HUES48 (cell line): Measurements from ENCODE around the gene TUFM.
A peak's percentile ranks its signal among the peaks of the same experiment; 100 is the strongest.

Experiments
- H3K27ac ChIP-seq: one replicate; pipeline ENCODE4 v1.7.0; 2013; ENCODE audit warnings: low read depth, low read length, inconsistent platforms
- H3K27me3 ChIP-seq: 2 replicates; pipeline ENCODE4 v1.6.1; 2013; ENCODE audit warnings: mild to moderate bottlenecking, low read length; ENCODE audit not compliant: control insufficient read depth, insufficient read depth
- H3K36me3 ChIP-seq: 2 replicates; pipeline ENCODE4 v1.6.1; 2013; ENCODE audit warnings: low read length; ENCODE audit not compliant: control insufficient read depth, insufficient read depth
- H3K4me1 ChIP-seq: 2 replicates; pipeline ENCODE4 v1.6.1; 2013; ENCODE audit warnings: mild to moderate bottlenecking, low read length; ENCODE audit not compliant: control insufficient read depth, insufficient read depth
- H3K4me3 ChIP-seq: 2 replicates; pipeline ENCODE4 v1.5.1; 2013; ENCODE audit warnings: mild to moderate bottlenecking, low read depth, low read length
- H3K9ac ChIP-seq: 2 replicates; pipeline ENCODE4 v1.6.1; 2013; ENCODE audit warnings: mild to moderate bottlenecking, low read depth, low read length, moderate library complexity
- H3K9me3 ChIP-seq: 2 replicates; pipeline ENCODE4 v1.6.1; 2013; ENCODE audit warnings: low read length; ENCODE audit not compliant: control insufficient read depth, insufficient read depth

Gene TUFM

GRCh38 chr16:28880955-28881354 lies 34.8 kb upstream of the TUFM start:
- Histone ChIP-seq H3K27ac (no peak overlapping the region), H3K36me3 (no peaks in the 10 kb centered on the region), H3K4me1 (peaks cover 23% of the 10 kb centered on the region), H3K27me3 (peaks cover 7% of the 10 kb centered on the region), H3K4me3 (peak overlapping the region; percentile 93; the same call in 1 of the 2 replicates), H3K9me3 (no peaks in the 10 kb centered on the region), H3K9ac (no peak overlapping the region)

DNA sequence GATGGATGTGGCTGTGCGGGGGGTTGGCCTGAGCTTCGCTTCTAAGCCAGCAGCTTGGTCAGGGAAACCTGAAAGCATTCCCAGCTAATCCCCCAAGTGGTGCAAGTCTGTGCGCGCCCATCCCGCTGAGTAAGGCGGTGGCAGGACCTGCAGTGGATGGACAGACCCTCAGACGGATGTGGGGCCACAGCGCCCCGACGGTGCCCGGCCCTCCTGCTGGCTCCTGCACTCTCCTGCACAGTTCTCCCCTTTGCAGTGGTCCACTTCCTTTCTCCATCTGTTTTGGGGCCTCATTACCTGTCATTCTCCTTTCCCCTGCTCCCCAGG lies 34.4 kb upstream of the TUFM start:
- peak overlapping the region; percentile 93 for H3K4me3 ChIP-seq
- H3K9ac ChIP-seq, result no peak overlapping the region; the same call in 1 of the 2 replicates
- H3K36me3 ChIP-seq, result no peaks in the 10 kb centered on the region
- H3K27me3 ChIP-seq, result peaks cover 7% of the 10 kb centered on the region
- peak overlapping the region; percentile 78 for H3K27ac ChIP-seq
- H3K9me3 ChIP-seq, result no peaks in the 10 kb centered on the region
- peaks cover 23% of the 10 kb centered on the region for H3K4me1 ChIP-seq

DNA sequence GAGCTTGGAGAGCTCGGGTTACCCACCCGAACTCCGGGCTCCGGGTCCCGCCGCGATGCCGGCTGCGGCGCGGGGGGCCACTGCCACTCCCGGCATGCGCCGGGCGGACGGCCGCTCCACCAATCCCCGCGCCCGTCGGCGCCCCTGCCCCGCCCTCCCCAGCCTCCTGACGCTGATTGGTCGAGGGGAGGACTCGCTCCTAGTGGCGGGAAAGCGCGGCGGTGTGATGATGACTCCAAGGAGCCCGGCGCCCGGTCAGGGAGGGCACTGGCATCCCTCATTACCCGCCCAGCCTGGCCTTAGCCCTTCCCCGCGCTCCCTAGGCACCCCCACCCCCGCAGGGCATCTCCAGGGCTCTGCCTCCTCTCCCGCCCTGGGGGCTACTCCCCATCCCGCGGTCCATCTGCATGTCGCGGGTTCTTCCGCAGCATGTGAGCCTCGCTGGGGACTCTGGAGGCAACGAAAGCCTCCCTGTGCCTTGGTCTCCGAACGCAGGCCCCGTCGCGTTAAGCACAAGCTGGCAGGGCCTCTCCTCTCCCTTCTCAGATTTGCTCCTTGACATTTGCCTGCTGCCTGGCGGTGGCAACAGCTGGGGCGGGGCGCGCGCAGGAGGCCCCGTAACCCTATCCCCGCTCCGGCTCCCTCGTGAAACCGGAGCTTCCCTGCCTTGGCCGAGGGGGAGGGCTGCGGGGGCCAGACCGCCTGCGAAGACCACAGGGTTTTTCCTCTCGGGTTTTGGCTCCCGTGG lies 33.9 kb upstream of the TUFM start:
- H3K27ac ChIP-seq, result peak overlapping the region; percentile 86
- peaks cover 7% of the 10 kb centered on the region for H3K27me3 ChIP-seq
- no peaks in the 10 kb centered on the region for H3K9me3 ChIP-seq
- H3K4me1 ChIP-seq, result peaks cover 23% of the 10 kb centered on the region
- peak overlapping the region; percentile 93 for H3K4me3 ChIP-seq
- no peaks in the 10 kb centered on the region for H3K36me3 ChIP-seq
- H3K9ac ChIP-seq, result peak overlapping the region; percentile 82

GRCh38 chr16:28879261-28879840 lies 33.2 kb upstream of the TUFM start:
- Histone ChIP-seq H3K4me3 (peak overlapping the region; percentile 93), H3K27ac (peak overlapping the region; percentile 86), H3K4me1 (peaks cover 23% of the 10 kb centered on the region)

GRCh38 chr16:28878083-28878926 lies 32.2 kb upstream of the TUFM start, which contains the start of gene ATP2A1:
Gene ATP2A1 (plus strand): TSS chr16:28878488. CDS start chr16:28878672, 184 bp downstream.
- H3K9me3 ChIP-seq, result no peaks in the 10 kb centered on the region
- H3K4me1 ChIP-seq, result peaks cover 17% of the 10 kb centered on the region
- H3K27me3 ChIP-seq, result peaks cover 7% of the 10 kb centered on the region
- peak within 1 kb of the TSS; percentile 82 for H3K9ac ChIP-seq
- H3K4me3 ChIP-seq, result peak within 1 kb of the TSS; percentile 93
- H3K27ac ChIP-seq, result peak within 1 kb of the TSS; percentile 86
- peaks cover 9% of the 10 kb centered on the region for H3K36me3 ChIP-seq

More at GRCh38 chr16:28879261-28879840, 33.2 kb upstream of the TUFM start:
- H3K36me3 ChIP-seq, result peaks cover 2% of the 10 kb centered on the region; the same call in 1 of the 2 replicates
- peaks cover 7% of the 10 kb centered on the region for H3K27me3 ChIP-seq
- no peaks in the 10 kb centered on the region for H3K9me3 ChIP-seq
- H3K9ac ChIP-seq, result peak overlapping the region; percentile 82

GRCh38 chr16:28877655-28878000 lies 31.5 kb upstream of the TUFM start:
- peaks cover 12% of the 10 kb centered on the region; the same call in 1 of the 2 replicates for H3K4me1 ChIP-seq
- H3K9ac ChIP-seq, result no peak overlapping the region
- no peak overlapping the region for H3K27ac ChIP-seq

DNA sequence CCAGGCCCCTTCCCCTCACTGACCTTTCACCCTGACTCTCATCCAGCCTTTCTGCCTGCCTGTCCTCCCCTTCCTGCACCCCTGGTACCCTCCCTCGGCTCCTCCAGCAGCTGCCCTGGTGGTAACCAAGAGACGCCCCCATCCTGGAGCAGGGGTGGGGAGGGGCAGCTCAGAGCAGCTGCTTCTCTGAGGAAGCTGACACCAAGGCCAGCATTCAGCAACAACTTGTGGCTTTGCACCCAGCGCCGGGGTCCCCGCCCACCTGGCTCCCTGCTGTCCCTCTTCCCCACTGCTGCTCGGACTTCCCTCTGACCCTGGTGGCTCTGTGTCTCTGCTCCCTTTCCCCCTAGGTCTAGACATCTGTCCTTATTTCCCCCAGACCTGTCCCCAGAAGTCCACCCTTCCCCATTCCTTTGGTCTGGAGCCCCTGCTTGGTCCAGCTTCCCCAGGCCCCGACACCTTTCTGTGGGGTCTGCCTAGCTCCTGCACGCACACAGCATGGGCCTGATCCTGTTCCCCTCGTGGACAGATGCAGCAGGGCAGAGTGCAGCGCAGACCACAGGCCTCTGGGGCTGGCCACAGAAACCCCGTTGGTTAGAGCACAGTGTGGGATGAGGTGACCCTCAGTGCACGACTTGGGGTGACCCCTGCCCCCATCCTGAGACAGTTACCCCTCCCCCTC lies 31.0 kb upstream of the TUFM start:
- Histone ChIP-seq H3K4me3 (no peak overlapping the region), H3K4me1 (peaks cover 12% of the 10 kb centered on the region; the same call in 1 of the 2 replicates)

More at GRCh38 chr16:28877655-28878000, 31.5 kb upstream of the TUFM start:
- Histone ChIP-seq H3K4me3 (no peak overlapping the region), H3K27me3 (peaks cover 7% of the 10 kb centered on the region), H3K36me3 (peaks cover 13% of the 10 kb centered on the region), H3K9me3 (no peaks in the 10 kb centered on the region)

GRCh38 chr16:28876019-28876659 lies 30.0 kb upstream of the TUFM start:
- Histone ChIP-seq H3K9ac (no peak overlapping the region), H3K4me3 (no peak overlapping the region), H3K36me3 (peaks cover 26% of the 10 kb centered on the region), H3K27ac (peak overlapping the region; percentile 21), H3K27me3 (peaks cover 5% of the 10 kb centered on the region), H3K9me3 (no peaks in the 10 kb centered on the region), H3K4me1 (peaks cover 12% of the 10 kb centered on the region; the same call in 1 of the 2 replicates)

More for the DNA sequence above, 31.0 kb upstream of the TUFM start:
- no peak overlapping the region for H3K9ac ChIP-seq
- peaks cover 7% of the 10 kb centered on the region for H3K27me3 ChIP-seq
- H3K36me3 ChIP-seq, result peaks cover 16% of the 10 kb centered on the region
- H3K27ac ChIP-seq, result peak overlapping the region; percentile 21
- no peaks in the 10 kb centered on the region for H3K9me3 ChIP-seq

- Histone ChIP-seq H3K9ac (no peak overlapping the region), H3K27ac (peak overlapping the region; percentile 21), H3K4me3 (no peak overlapping the region)
Observed at GRCh38 chr16:28875134-28876018, 29.2 kb upstream of the TUFM start.

More at GRCh38 chr16:28875134-28876018, 29.2 kb upstream of the TUFM start:
- no peaks in the 10 kb centered on the region for H3K27me3 ChIP-seq
- no peaks in the 10 kb centered on the region for H3K9me3 ChIP-seq
- H3K4me1 ChIP-seq, result peaks cover 6% of the 10 kb centered on the region; the same call in 1 of the 2 replicates
- peaks cover 33% of the 10 kb centered on the region for H3K36me3 ChIP-seq
